Bronchial epithelial cell (primary cell): Measurements from ENCODE around the gene AK5. TPM values are rescaled to one million over a fixed set of nuclear protein-coding genes. Genes with fewer than 3 reads are reported as not detected.

Source experiments
- DNase-seq: peaks from one replicate; pipeline ENCODE4 v3.0.0-alpha.2; 2010; ENCODE audit warnings: low read depth
- FAIRE-seq: peaks from 2 replicates; lab custom pipeline; 2011; peaks lifted over from hg19 to GRCh38; lab: Jason Lieb, UNC
- H3K27me3 ChIP-seq: 2 replicates; pipeline ENCODE4 v1.5.1; 2011; ENCODE audit warnings: low read length; ENCODE audit not compliant: control insufficient read depth, insufficient read depth
- H3K36me3 ChIP-seq: 2 replicates; pipeline ENCODE4 v1.5.1; 2011; ENCODE audit warnings: low read length; ENCODE audit not compliant: control insufficient read depth, insufficient read depth
- H3K4me3 ChIP-seq: 2 replicates; pipeline ENCODE4 v1.5.1; 2011; ENCODE audit warnings: mild to moderate bottlenecking, low read depth, low read length, control low read depth
- total RNA-seq: library from RNA; depleted of rRNA; stranded (reverse); fragments of >200 nt; gene quantifications from 2 replicates; pipeline ENCODE4 v1.2.1, GENCODE V29; 2014
- TF ChIP-seq, protein P1 (sequence below): IDR thresholded peaks from 2 replicates; pipeline ENCODE4 v1.5.1; 2011; ENCODE audit warnings: mild to moderate bottlenecking, moderate library complexity, low read length, control low read depth, inconsistent platforms; ENCODE audit not compliant: insufficient read depth, severe bottlenecking

The AK5 gene
- total RNA-seq, 1 donor from 2014 or later = not detected

DNA sequence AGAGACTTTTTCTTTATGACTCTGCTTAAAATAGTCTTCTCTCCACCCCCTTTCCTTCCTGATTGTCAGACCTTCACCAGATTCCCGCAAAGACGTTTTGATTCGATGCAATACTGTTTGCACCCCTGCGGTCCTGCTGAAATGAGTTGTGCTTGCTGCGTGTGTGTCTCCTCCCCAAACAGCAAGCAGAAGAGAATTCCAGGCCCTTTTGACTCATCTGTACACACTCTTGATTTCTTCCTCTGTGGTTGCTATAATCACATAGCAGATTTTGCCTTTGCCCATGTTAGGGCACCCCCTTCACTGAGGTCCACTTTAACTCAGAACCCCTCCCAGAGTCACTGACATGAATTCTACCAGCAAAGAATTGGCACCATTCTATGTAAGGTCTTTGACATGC is 264.2 kb downstream of the AK5 start:
- no peak overlapping the region for H3K4me3 ChIP-seq
- TF ChIP-seq, protein P1, sequence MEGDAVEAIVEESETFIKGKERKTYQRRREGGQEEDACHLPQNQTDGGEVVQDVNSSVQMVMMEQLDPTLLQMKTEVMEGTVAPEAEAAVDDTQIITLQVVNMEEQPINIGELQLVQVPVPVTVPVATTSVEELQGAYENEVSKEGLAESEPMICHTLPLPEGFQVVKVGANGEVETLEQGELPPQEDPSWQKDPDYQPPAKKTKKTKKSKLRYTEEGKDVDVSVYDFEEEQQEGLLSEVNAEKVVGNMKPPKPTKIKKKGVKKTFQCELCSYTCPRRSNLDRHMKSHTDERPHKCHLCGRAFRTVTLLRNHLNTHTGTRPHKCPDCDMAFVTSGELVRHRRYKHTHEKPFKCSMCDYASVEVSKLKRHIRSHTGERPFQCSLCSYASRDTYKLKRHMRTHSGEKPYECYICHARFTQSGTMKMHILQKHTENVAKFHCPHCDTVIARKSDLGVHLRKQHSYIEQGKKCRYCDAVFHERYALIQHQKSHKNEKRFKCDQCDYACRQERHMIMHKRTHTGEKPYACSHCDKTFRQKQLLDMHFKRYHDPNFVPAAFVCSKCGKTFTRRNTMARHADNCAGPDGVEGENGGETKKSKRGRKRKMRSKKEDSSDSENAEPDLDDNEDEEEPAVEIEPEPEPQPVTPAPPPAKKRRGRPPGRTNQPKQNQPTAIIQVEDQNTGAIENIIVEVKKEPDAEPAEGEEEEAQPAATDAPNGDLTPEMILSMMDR = no peak
- H3K27me3 ChIP-seq = no peaks in the 10 kb centered on the region
- H3K36me3 ChIP-seq = no peaks in the 10 kb centered on the region
- DNase-seq (no peak), FAIRE-seq (peak; percentile 79)

DNA sequence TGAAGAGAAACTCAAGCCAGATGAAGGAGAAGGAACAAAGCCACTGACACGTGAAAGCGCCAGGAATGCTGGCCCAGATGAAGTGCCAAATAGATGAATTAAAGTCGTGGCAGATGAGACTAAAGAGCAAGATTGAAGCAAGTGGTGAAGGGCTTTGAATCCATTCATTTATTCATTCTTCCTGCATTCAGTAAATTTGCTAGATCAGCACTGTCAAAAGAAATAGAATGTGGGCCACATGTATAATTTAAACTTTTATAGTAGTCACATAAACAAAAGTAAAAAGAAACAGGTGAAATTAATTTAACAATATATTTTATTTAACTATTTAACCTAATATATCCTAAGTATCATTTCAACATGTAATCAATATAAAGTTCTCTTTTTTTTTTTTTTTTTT is 265.1 kb downstream of the AK5 start:
- Histone ChIP-seq H3K36me3 (no peaks in the 10 kb centered on the region), H3K27me3 (no peaks in the 10 kb centered on the region), H3K4me3 (no peak overlapping the region)
- no peak for FAIRE-seq
- DNase-seq = no peak
- TF ChIP-seq, protein P1 = no peak

DNA sequence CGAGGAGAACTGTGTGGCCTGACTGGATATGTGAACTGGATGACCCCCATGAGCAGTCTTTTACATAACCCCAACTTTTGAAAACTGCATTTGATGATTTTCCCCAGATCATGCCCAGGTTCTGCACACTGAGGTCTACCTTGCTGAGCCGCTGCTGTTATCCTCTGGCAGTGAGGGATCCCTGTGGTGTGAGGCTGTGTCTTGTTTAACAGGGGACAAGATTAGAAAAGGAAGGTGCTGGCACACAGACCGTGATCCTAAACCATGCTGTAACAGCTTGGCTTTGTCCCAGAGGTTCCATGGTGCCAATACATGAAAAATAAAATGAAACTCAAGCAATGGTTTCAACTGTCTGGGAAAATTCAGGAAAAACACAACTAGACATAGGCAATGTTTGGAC is 266.5 kb downstream of the AK5 start:
- TF ChIP-seq, protein P1 = no peak
- FAIRE-seq (no peak), DNase-seq (no peak)
- Histone ChIP-seq H3K36me3 (no peaks in the 10 kb centered on the region), H3K27me3 (no peaks in the 10 kb centered on the region), H3K4me3 (no peak overlapping the region)

DNA sequence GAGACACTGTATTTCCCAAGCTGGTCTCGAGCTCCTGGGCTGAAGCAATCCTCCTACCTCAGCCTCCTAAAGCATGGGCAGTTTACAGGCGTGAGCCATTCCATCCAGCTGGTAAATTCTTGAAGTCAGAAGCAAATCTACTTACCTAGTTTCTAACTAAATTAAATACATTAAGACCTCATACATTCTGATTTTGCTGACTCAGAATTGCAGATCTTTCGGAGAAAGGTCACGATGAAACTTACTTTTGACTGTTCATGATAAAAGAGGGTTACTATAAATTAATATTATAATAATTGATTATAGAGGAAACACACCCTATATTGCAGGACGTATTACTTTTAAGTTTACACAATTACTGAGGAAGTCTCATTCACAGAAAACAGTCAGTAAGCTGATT is 268.3 kb downstream of the AK5 start:
- no peak for FAIRE-seq
- DNase-seq = no peak
- Histone ChIP-seq H3K36me3 (no peaks in the 10 kb centered on the region), H3K4me3 (no peak overlapping the region), H3K27me3 (no peaks in the 10 kb centered on the region)
- TF ChIP-seq, protein P1 = no peak

DNA sequence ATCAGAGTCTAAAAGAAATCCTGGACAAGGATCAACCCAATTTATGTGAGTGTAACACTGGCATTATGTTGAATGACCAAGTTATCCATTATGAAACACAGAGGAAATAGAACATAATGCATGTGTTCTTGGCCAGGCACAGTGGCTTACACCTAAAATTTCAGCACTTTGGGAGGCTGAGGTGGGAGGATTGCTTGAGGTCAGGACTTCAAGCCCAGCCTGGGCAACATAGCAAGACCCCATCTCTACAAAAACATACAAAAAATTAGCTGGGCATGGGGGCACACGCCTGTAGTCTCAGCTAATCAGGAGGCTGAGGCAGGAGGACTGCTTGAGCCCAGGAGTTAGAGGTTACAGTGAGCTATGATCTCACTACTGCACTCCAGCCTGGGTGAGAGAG is 270.8 kb downstream of the AK5 start:
- H3K36me3 ChIP-seq = no peaks in the 10 kb centered on the region
- no peak overlapping the region for H3K4me3 ChIP-seq
- DNase-seq (no peak), FAIRE-seq (no peak)
- no peaks in the 10 kb centered on the region for H3K27me3 ChIP-seq
- TF ChIP-seq, protein P1 = no peak

DNA sequence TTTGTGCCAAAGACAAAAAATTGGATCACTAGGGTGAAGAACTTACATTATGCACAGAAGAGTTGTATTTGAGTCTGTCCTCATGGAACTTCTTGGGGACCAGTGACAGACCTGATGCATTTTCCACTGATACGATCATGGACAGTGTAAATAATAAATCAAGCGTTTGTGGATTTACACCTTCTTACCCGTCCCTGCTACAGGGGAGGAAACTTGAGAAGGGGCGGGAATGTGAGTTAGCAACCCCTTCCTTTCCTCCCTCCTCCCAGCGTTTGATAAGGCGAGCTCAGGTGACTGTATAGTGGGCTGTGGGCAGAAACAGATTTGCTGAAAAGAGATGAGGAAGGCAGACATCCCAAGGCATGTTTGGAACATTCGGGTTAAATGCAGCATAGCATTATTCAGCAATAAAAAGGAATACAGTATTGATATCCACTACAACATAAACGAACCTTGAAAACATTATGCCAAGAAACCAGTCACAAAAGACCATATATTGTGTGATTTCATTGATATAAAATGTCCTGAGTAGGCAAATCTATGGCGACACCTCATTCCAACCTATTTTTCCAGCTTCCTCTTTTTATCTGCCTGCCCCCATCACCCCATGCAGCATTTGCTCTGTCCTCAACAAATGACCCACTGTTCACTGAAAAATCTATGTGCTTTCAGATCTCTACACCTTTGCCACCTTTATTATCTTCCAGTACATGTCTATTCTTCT is 271.9 kb downstream of the AK5 start:
- FAIRE-seq = no peak

More for the DNA sequence above, 271.9 kb downstream of the AK5 start:
- no peak overlapping the region for H3K4me3 ChIP-seq
- no peaks in the 10 kb centered on the region for H3K36me3 ChIP-seq
- no peak for DNase-seq
- TF ChIP-seq, protein P1 = no peak
- no peaks in the 10 kb centered on the region for H3K27me3 ChIP-seq
